ENCODE data around the gene CLCA1. TPM values are rescaled to one million over a fixed set of nuclear protein-coding genes. Genes with fewer than 3 reads are reported as not detected.

The CLCA1 gene
- total RNA-seq, 3 donors from 2014 or later, result under 0.01 TPM; not detected in 2

GRCh38 chr1:86489242-86489878 is 20.6 kb downstream of the CLCA1 start:
- DNase-seq (ENCODE audit: low spot score in 2 of 2), result no peak
- intact Hi-C loops (cut with DNase I; ENCODE audit: low total_unique reads), result no loop called here
- Histone ChIP-seq H3K4me3 (no peak overlapping the region), H3K4me1 (no peaks in the 10 kb centered on the region), H3K27me3 (no peaks in the 10 kb centered on the region), H3K36me3 (no peaks in the 10 kb centered on the region), H3K27ac (peak overlapping the region in 1 of 2 donors; percentile 12), H3K9me3 (no peaks in the 10 kb centered on the region)
- TF ChIP-seq CTCF (IDR thresholded peaks at IDR 0.05) (no peak), POLR2AphosphoS5 (IDR thresholded peaks at IDR 0.05) (no peak), POLR2A (IDR thresholded peaks at IDR 0.05) (no peak)

GRCh38 chr1:86491171-86491950 is 22.6 kb downstream of the CLCA1 start:
- H3K4me1 ChIP-seq, result no peaks in the 10 kb centered on the region
- TF ChIP-seq CTCF (IDR thresholded peaks at IDR 0.05), result no peak
- no peak for TF ChIP-seq POLR2AphosphoS5 (IDR thresholded peaks at IDR 0.05)
- no peak for TF ChIP-seq POLR2A (IDR thresholded peaks at IDR 0.05)
- DNase-seq (ENCODE audit: low spot score in 2 of 2), result no peak
- H3K27ac ChIP-seq, result no peak overlapping the region
- no peak overlapping the region for H3K4me3 ChIP-seq
- no peaks in the 10 kb centered on the region for H3K36me3 ChIP-seq
- H3K27me3 ChIP-seq, result no peaks in the 10 kb centered on the region
- intact Hi-C loops (cut with DNase I; ENCODE audit: low total_unique reads), result no loop called here
- no peaks in the 10 kb centered on the region for H3K9me3 ChIP-seq

DNA sequence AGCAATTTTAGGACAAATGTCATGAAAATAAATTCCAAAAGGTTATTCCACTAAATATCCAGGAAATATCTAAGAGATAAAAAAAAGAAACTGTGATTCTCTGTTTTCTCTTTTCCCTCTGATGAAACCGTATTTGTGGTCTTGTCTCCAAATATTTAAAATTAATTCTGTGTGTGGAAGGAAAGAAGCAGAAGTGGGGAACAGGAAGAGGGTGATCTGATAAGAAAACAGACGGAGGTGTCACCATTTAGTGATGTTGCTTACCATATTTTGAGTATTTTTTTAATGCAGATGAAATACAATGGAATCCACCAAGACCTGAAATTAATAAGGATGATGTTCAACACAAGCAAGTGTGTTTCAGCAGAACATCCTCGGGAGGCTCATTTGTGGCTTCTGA is 29.6 kb downstream of the CLCA1 start:
- Histone ChIP-seq H3K27ac (no peak overlapping the region), H3K9me3 (no peaks in the 10 kb centered on the region), H3K27me3 (no peaks in the 10 kb centered on the region), H3K4me3 (no peak overlapping the region), H3K4me1 (peaks cover 0 to 4% of the 10 kb centered on the region in 2 donors), H3K36me3 (no peaks in the 10 kb centered on the region)
- intact Hi-C loops (cut with DNase I; ENCODE audit: low total_unique reads), result no loop called here
- DNase-seq (ENCODE audit: low spot score in 2 of 2), result no peak
- TF ChIP-seq CTCF (IDR thresholded peaks at IDR 0.05) (no peak), POLR2AphosphoS5 (IDR thresholded peaks at IDR 0.05) (no peak), POLR2A (IDR thresholded peaks at IDR 0.05) (no peak)

DNA sequence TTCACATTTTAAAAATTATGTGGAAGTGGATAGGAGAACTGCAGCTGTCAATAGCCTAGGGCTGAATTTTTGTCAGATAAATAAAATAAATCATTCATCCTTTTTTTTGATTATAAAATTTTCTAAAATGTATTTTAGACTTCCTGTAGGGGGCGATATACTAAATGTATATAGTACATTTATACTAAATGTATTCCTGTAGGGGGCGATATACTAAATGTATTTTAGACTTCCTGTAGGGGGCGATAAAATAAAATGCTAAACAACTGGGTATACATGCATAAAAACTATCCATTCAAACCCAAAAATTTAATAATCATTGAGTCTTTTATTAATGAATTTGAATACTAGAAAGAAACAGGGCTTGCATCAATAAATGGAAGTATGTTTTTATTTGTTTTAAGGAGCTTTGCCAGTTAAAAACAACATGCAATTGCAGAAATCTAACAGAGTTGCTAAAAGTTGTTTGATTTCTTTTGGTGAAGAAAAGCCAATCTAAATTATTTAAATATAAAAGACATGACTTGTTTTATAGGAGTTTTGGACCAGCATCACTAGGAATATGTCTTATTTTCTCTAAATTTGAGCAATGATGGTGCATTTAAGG is 31.4 kb downstream of the CLCA1 start:
- intact Hi-C loops (cut with DNase I; ENCODE audit: low total_unique reads), result no loop called here
- peaks cover 0 to 10% of the 10 kb centered on the region in 2 donors for H3K4me1 ChIP-seq
- no peaks in the 10 kb centered on the region for H3K27me3 ChIP-seq
- H3K9me3 ChIP-seq, result no peaks in the 10 kb centered on the region
- H3K36me3 ChIP-seq, result no peaks in the 10 kb centered on the region
- no peak overlapping the region for H3K4me3 ChIP-seq
- TF ChIP-seq POLR2A (IDR thresholded peaks at IDR 0.05) (no peak), CTCF (IDR thresholded peaks at IDR 0.05) (peak; percentile 68 to 80 (median 71))
- H3K27ac ChIP-seq, result peak overlapping the region in 1 of 2 donors; percentile 89
- no peak for DNase-seq (ENCODE audit: low spot score in 2 of 2)

DNA sequence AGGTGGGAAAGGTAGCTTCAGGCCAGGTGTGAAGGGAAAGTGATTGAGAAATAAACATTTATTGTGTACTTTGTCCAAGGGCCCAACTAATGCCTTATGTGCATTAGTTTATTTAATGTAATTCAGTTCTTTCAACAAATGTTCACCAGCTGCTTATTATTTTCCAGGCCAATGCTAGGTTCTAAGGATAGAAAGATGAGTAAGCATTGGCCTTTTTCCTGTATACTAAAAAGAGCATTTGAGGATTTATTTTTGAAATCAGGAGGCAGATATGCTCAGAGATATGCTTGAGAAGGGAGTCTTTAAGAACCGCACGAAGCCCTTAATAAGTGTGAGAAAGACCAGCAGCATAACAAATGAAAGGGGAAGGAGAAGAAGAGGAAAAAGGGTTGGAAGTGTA is 32.0 kb downstream of the CLCA1 start:
- no peak for DNase-seq (ENCODE audit: low spot score in 2 of 2)
- intact Hi-C loops (cut with DNase I; ENCODE audit: low total_unique reads), result no loop called here

More for the DNA sequence above, 32.0 kb downstream of the CLCA1 start:
- peaks cover 0 to 10% of the 10 kb centered on the region in 2 donors for H3K4me1 ChIP-seq
- no peaks in the 10 kb centered on the region for H3K27me3 ChIP-seq
- TF ChIP-seq POLR2AphosphoS5 (IDR thresholded peaks at IDR 0.05), result no peak
- TF ChIP-seq CTCF (IDR thresholded peaks at IDR 0.05), result no peak
- no peak for TF ChIP-seq POLR2A (IDR thresholded peaks at IDR 0.05)
- no peaks in the 10 kb centered on the region for H3K36me3 ChIP-seq
- no peaks in the 10 kb centered on the region for H3K9me3 ChIP-seq
- H3K4me3 ChIP-seq, result no peak overlapping the region
- H3K27ac ChIP-seq, result peak overlapping the region in 1 of 2 donors; percentile 89
